Left lung (tissue), 10 donors: ENCODE measurements around the gene BNIP2. TPM values are rescaled to one million over a fixed set of nuclear protein-coding genes. Genes with fewer than 3 reads are reported as not detected.

Source experiments
- ATAC-seq: fragments of 200-7000 bp; cut with Tn5 transposase; one replicate; pipeline ENCODE4 v1.9.1; 2020; ENCODE audit warnings: moderate library complexity
- DNase-seq, 4 donors: peaks; one replicate each; pipeline ENCODE4 v3.0.0-alpha.2; 2013 to 2020
- H3K27ac ChIP-seq, 2 donors: fragments of 200-600 bp; sonication (generic) in 1 of 2; one replicate each; pipeline versions ENCODE4 v1.5.0 to v1.8.0; 2020 to 2021
- H3K27me3 ChIP-seq, 2 donors: fragments of 200-600 bp; sonication (generic) in 1 of 2; one replicate each; pipeline versions ENCODE4 v1.5.0 to v1.8.0; 2020 to 2021
- H3K36me3 ChIP-seq, 2 donors: fragments of 200-600 bp; sonication (generic) in 1 of 2; one replicate each; pipeline versions ENCODE4 v1.5.0 to v1.8.0; 2020 to 2021
- H3K4me1 ChIP-seq, 2 donors: fragments of 200-600 bp; one replicate each; pipeline ENCODE4 v1.8.0; 2021
- H3K4me3 ChIP-seq, 2 donors: fragments of 200-600 bp; sonication (generic) in 1 of 2; one replicate each; pipeline versions ENCODE4 v1.5.0 to v1.8.0; 2020 to 2021; ENCODE audit warnings: mild to moderate bottlenecking in 1 of 2
- H3K9me3 ChIP-seq, 2 donors: fragments of 200-600 bp; sonication (generic) in 1 of 2; one replicate each; pipeline versions ENCODE4 v1.5.0 to v1.8.0; 2020 to 2021
- CTCF ChIP-seq, 2 donors: fragments of 200-600 bp; sonication (generic) in 1 of 2; IDR thresholded peaks; one replicate each; pipeline versions ENCODE4 v1.5.0 to v1.8.0; 2021; ENCODE audit warnings: antibody characterized with exemption in 2 of 2
- intact Hi-C, 2 donors: fragments of 100-400 bp; cut with DNase I; formaldehyde crosslinking; loops; one replicate each; pipeline versions ENCODE4 v1.11.2 to v1.14.2; 2022
- polyA plus RNA-seq, 6 donors: library from polyadenylated mRNA; unstranded; fragments of 120-200 nt; gene quantifications; one replicate each; pipeline ENCODE4 v1.2.1, GENCODE V29; 2013; ENCODE audit not compliant: insufficient read length in 6 of 6
- total RNA-seq, 2 donors: library from RNA; stranded (reverse); fragmentation: NEBNext Ultra II Directional; extraction: Animal tissue kit (Norgen Biotek cat#: 25700); gene quantifications; one replicate each; pipeline ENCODE4 v1.2.1, GENCODE V29; 2021
- donor health status: DM: no; HTN: yes; CAD: no.
- donor health status: DM: no; HTN: no; CAD: no.

Gene BNIP2
- total and polyA plus RNA-seq, 8 donors, result 66.0 to 87.3 (median 73.7) TPM

- no peak for ATAC-seq
- DNase-seq, result no peak
- no peaks in the 10 kb centered on the region for H3K36me3 ChIP-seq
- H3K9me3 ChIP-seq, result no peaks in the 10 kb centered on the region
- H3K4me3 ChIP-seq, result no peak overlapping the region
- TF ChIP-seq CTCF (IDR thresholded peaks at IDR 0.05), result no peak
- H3K27ac ChIP-seq, result no peak overlapping the region
- intact Hi-C loops, result no loop called here
- no peaks in the 10 kb centered on the region for H3K27me3 ChIP-seq
- H3K4me1 ChIP-seq, result no peaks in the 10 kb centered on the region
These were observed 79.1 kb downstream of the BNIP2 start for GRCh38 chr15:59609730-59610712.

Other genes starting within 250 kb of the BNIP2 start
- 1 to 10 TPM; 4.7 to 7.3 TPM for gene GCNT3, start 77.5 kb downstream of the BNIP2 start, total RNA-seq
- gene GCNT3, start 77.5 kb downstream of the BNIP2 start, polyA plus RNA-seq, result 1 to 10 TPM in 2 of 6 donors, under 1 TPM in 4; 0.41 to 1.4 (median 0.75) TPM
- 100 to 1,000 TPM; 101 to 104 TPM for gene GTF2A2, start 31.8 kb downstream of the BNIP2 start, total RNA-seq
- gene GTF2A2, start 31.8 kb downstream of the BNIP2 start, polyA plus RNA-seq, result 100 to 1,000 TPM in 3 of 6 donors, 10 to 100 TPM in 3; 92.5 to 112 (median 100) TPM